Transverse colon (tissue), 4 donors: ENCODE measurements around the gene METTL9. TPM values are rescaled to one million over a fixed set of nuclear protein-coding genes. Genes with fewer than 3 reads are reported as not detected.

Experiments
- DNase-seq: peaks from one replicate; pipeline ENCODE4 v3.0.0-alpha.2; 2019
- H3K27ac ChIP-seq, 4 donors: fragments of 200-600 bp; sonication (generic); 2 replicates each; pipeline ENCODE4 v1.5.1; 2016 to 2018; ENCODE audit warnings: inconsistent platforms in 4 of 4
- H3K27me3 ChIP-seq: fragments of 200-600 bp; sonication (generic); 2 replicates; pipeline ENCODE4 v1.5.1; 2017; ENCODE audit warnings: inconsistent platforms
- H3K36me3 ChIP-seq, 4 donors: fragments of 200-600 bp; sonication (generic); 2 replicates each; pipeline ENCODE4 v1.5.1; 2017 to 2019; ENCODE audit warnings: inconsistent platforms in 4 of 4
- H3K4me1 ChIP-seq, 4 donors: fragments of 200-600 bp; sonication (generic); 2 replicates each; pipeline ENCODE4 v1.5.1; 2017 to 2020; ENCODE audit warnings: inconsistent platforms in 4 of 4
- H3K4me3 ChIP-seq, 4 donors: fragments of 200-600 bp; sonication (generic); 1 replicate in 1 of 4; 2 replicates in 3 of 4; pipeline versions ENCODE4 v1.5.1 to v1.6.1; 2017 to 2019; ENCODE audit warnings: inconsistent platforms in 4 of 4
- H3K9me3 ChIP-seq, 2 donors: fragments of 200-600 bp; sonication (generic); 2 replicates each; pipeline ENCODE4 v1.5.1; 2017 to 2019; ENCODE audit warnings: inconsistent platforms in 2 of 2
- EP300 ChIP-seq: sonication (generic); formaldehyde crosslinking; IDR thresholded peaks from one replicate; pipeline ENCODE4 v1.6.1; 2017; ENCODE audit warnings: antibody characterized with exemption, low read depth
- POLR2A ChIP-seq: fragments of 450-650 bp; IDR thresholded peaks from one replicate; pipeline ENCODE4 v1.6.1; 2016; ENCODE audit warnings: antibody characterized with exemption, mild to moderate bottlenecking, moderate library complexity
- POLR2AphosphoS5 ChIP-seq, 3 donors: sonication (generic); formaldehyde crosslinking; IDR thresholded peaks; one replicate each; pipeline ENCODE4 v1.6.1; 2016; ENCODE audit warnings: antibody characterized with exemption in 3 of 3
- WGBS, 2 donors: methylation state at CpG; one replicate each; pipeline ENCODE4 v1.1.5; 2018; ENCODE audit warnings: low coverage in 1 of 2; 5-methylcytosine and 5-hydroxymethylcytosine counted together
- in situ Hi-C, 4 donors: fragments of 200-750 bp; cut with MboI; loops; one replicate each; pipeline versions ENCODE4 v1.15.0 to v1.15.1; 2017; ENCODE audit warnings: low sequenced_read_pairs in 3 of 4, low pct_ligation_motif_present in 1 of 4, low pct_unique_long_range_greater_than_20kb in 1 of 4
- intact Hi-C: fragments of 100-400 bp; cut with DNase I; formaldehyde crosslinking; loops from one replicate; pipeline ENCODE4 v1.15.1; 2023; ENCODE audit warnings: low total_unique reads
- total RNA-seq, 4 donors: library from RNA; depleted of rRNA; stranded (reverse); fragments of >200 nt; gene quantifications; one replicate each; pipeline ENCODE4 v1.1.0, GENCODE V29; 2016
- TF ChIP-seq, protein P1 (sequence below), 5 experiments: fragments of 200-600 bp in 3 of 5; fragments of 450-650 bp in 2 of 5; sonication (generic) in 3 of 5; IDR thresholded peaks; 1 replicate in 2 of 5; 2 replicates in 3 of 5; pipeline ENCODE4 v1.5.1; 2016 to 2017; ENCODE audit warnings: antibody characterized with exemption in 5 of 5, inconsistent platforms in 3 of 5, mild to moderate bottlenecking in 2 of 5, moderate library complexity in 1 of 5

Gene METTL9
- total RNA-seq, 4 donors from 2014 or later, result 41.9 to 116 (median 67.5) TPM

DNA sequence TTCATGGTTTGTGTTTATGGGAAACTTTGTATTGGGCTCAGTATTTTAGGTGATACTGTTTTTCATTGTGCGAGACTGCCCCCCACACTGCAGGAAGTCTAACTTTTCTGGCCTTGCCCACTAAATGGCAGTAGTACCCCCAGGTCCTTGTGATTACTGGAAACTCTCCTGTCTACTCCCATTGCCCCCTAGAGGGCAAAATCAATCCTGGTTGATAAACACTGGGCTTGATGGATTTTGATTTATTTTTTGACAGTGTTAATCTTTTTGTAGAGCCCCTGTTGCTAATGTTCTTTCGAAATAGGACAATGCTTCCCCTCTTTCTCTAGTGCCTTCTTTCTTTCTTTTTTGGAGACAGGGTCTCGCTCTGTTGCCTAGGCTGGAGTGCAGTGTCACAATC is 15.5 kb downstream of the METTL9 start:
- peaks cover 6 to 37% (median 15%) of the 10 kb centered on the region in 4 donors for H3K4me1 ChIP-seq
- no peak overlapping the region for H3K4me3 ChIP-seq
- no peaks in the 10 kb centered on the region for H3K27me3 ChIP-seq
- in situ Hi-C loops (no loop called here), intact Hi-C loops (no loop called here)
- H3K27ac ChIP-seq, result no peak overlapping the region
- TF ChIP-seq EP300 (no peak), POLR2AphosphoS5 (IDR thresholded peaks at IDR 0.05) (no peak), POLR2A (no peak)
- TF ChIP-seq, protein P1, sequence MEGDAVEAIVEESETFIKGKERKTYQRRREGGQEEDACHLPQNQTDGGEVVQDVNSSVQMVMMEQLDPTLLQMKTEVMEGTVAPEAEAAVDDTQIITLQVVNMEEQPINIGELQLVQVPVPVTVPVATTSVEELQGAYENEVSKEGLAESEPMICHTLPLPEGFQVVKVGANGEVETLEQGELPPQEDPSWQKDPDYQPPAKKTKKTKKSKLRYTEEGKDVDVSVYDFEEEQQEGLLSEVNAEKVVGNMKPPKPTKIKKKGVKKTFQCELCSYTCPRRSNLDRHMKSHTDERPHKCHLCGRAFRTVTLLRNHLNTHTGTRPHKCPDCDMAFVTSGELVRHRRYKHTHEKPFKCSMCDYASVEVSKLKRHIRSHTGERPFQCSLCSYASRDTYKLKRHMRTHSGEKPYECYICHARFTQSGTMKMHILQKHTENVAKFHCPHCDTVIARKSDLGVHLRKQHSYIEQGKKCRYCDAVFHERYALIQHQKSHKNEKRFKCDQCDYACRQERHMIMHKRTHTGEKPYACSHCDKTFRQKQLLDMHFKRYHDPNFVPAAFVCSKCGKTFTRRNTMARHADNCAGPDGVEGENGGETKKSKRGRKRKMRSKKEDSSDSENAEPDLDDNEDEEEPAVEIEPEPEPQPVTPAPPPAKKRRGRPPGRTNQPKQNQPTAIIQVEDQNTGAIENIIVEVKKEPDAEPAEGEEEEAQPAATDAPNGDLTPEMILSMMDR (IDR thresholded peaks at IDR 0.05), result no peak
- DNase-seq, result no peak
- 95 to 100% methylated on average over 2 to 3 of the region's 3 CpGs for WGBS, 2 donors
- H3K9me3 ChIP-seq, result no peaks in the 10 kb centered on the region
- H3K36me3 ChIP-seq, result no peaks in the 10 kb centered on the region

GRCh38 chr16:21617607-21618006 is 18.2 kb downstream of the METTL9 start:
- DNase-seq, result no peak
- intact Hi-C loops, result no loop called here
- Histone ChIP-seq H3K4me1 (peaks cover 0 to 11% (median 0%) of the 10 kb centered on the region in 4 donors), H3K27ac (no peak overlapping the region), H3K27me3 (no peaks in the 10 kb centered on the region), H3K4me3 (no peak overlapping the region), H3K9me3 (no peaks in the 10 kb centered on the region), H3K36me3 (no peaks in the 10 kb centered on the region)
- TF ChIP-seq, protein P1 (IDR thresholded peaks at IDR 0.05), result no peak
- TF ChIP-seq EP300 (no peak), POLR2AphosphoS5 (IDR thresholded peaks at IDR 0.05) (no peak), POLR2A (no peak)
- 98% methylated on average over 3 of the region's 3 CpGs; no CpG with 5 or more reads in 1 of the 2 donors for WGBS, 2 donors
- in situ Hi-C loops, result no loop called here

- TF ChIP-seq, protein P1 (IDR thresholded peaks at IDR 0.05), result no peak
- no peak for TF ChIP-seq EP300
- TF ChIP-seq POLR2A, result no peak
- no peak for TF ChIP-seq POLR2AphosphoS5 (IDR thresholded peaks at IDR 0.05)
- intact Hi-C loops (no loop called here), in situ Hi-C loops (no loop called here)
- DNase-seq, result no peak
- Histone ChIP-seq H3K9me3 (no peaks in the 10 kb centered on the region), H3K36me3 (peaks cover 0 to 5% (median 0%) of the 10 kb centered on the region in 4 donors), H3K4me1 (peaks cover 0 to 9% (median 0%) of the 10 kb centered on the region in 4 donors), H3K27me3 (no peaks in the 10 kb centered on the region), H3K27ac (no peak overlapping the region), H3K4me3 (no peak overlapping the region)
- WGBS, 2 donors, result 95 to 100% methylated on average over 3 to 5 of the region's 5 CpGs
These were observed 18.9 kb downstream of the METTL9 start for GRCh38 chr16:21618281-21618680.

DNA sequence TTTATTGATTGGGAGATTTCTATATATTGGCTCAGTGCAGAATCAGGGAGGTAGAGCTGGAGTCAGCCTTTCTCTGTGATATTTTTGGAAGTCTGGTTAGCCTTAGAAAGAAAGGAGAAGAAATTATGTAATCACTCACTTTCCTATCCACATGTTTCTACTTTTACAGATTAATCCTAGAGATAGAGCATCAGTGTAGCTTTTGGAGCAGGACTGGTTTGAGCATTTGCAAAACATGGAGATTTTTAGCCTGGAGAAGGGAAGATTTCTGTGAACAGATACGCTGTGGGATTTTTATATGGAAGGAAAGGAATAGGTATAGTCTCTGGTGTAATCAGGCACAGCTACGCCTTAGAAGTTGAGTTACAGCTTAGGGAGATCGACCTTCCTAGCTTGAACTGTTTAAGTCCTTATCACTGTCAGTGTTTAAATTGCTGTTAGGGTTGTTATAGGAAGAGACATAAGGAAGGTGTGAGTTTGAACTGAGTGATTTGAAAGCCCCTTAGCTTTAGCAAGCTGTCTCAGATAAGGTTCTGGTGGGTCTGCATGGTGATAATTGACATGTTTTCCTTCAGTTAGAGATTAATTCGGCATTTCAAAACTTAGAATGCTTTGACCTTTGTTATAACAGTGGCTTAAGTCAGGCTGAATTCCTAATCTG is 20.5 kb downstream of the METTL9 start:
- peaks cover 0 to 6% (median 0%) of the 10 kb centered on the region in 4 donors for H3K36me3 ChIP-seq
- no peak for DNase-seq
- WGBS, 2 donors, result 94 to 100% methylated on average over 4 of the region's 4 CpGs

More for the DNA sequence above, 20.5 kb downstream of the METTL9 start:
- intact Hi-C loops, result no loop called here
- Histone ChIP-seq H3K4me1 (peaks cover 0 to 9% (median 0%) of the 10 kb centered on the region in 4 donors), H3K9me3 (no peaks in the 10 kb centered on the region), H3K27ac (no peak overlapping the region), H3K27me3 (no peaks in the 10 kb centered on the region), H3K4me3 (no peak overlapping the region)
- TF ChIP-seq EP300 (no peak), POLR2A (no peak)
- in situ Hi-C loops, result no loop called here
